Right lobe of liver (tissue), 4 donors: ENCODE measurements around the gene LEAP2.

Experiments
- POLR2A ChIP-seq: fragments of 450-650 bp; IDR thresholded peaks from one replicate; pipeline ENCODE4 v1.6.1; 2017; ENCODE audit warnings: antibody characterized with exemption, mild to moderate bottlenecking
- TF ChIP-seq, protein P1 (sequence below), 4 donors: fragments of 200-600 bp in 3 of 4; fragments of 450-650 bp in 1 of 4; IDR thresholded peaks; one replicate each; pipeline versions ENCODE4 v1.5.1 to v1.8.0; 2016 to 2022; ENCODE audit warnings: antibody characterized with exemption in 4 of 4, mild to moderate bottlenecking in 2 of 4
- donor health status: DM: no; HTN: no; CAD: no.
- donor health status: DM: no; HTN: no; CAD: no.
- donor health status: DM: no; HTN: yes; CAD: no.

DNA sequence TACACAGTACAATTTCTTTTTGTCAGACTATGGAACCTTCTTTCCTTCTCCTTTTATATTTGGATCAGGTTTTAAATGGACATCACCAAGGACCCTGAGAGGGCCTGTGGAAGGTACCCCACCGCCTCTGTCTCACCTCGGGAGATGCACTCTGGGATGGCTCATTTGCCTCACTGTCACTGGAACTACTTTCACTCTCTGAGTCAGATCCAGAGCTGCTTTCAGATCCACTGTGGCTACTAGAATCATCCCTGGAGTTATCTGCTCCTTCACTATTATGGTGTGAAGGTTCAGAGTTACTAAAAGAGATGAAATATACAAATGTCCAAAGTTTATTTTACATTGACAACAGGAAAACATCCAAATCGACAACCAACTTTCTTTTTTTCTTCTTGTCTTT lies 24.6 kb downstream of the LEAP2 start:
- TF ChIP-seq, protein P1, sequence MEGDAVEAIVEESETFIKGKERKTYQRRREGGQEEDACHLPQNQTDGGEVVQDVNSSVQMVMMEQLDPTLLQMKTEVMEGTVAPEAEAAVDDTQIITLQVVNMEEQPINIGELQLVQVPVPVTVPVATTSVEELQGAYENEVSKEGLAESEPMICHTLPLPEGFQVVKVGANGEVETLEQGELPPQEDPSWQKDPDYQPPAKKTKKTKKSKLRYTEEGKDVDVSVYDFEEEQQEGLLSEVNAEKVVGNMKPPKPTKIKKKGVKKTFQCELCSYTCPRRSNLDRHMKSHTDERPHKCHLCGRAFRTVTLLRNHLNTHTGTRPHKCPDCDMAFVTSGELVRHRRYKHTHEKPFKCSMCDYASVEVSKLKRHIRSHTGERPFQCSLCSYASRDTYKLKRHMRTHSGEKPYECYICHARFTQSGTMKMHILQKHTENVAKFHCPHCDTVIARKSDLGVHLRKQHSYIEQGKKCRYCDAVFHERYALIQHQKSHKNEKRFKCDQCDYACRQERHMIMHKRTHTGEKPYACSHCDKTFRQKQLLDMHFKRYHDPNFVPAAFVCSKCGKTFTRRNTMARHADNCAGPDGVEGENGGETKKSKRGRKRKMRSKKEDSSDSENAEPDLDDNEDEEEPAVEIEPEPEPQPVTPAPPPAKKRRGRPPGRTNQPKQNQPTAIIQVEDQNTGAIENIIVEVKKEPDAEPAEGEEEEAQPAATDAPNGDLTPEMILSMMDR (IDR thresholded peaks at IDR 0.05): no peak
- TF ChIP-seq POLR2A: no peak
